ENCODE data around the gene SFTPA2.
"Not testable (repeated sequence)": the region's sequence is repeated elsewhere in the genome, so short reads cannot be mapped to it uniquely, and the experiment has no call there.

GRCh38 chr10:79599644-79600043, 39.4 kb upstream of the SFTPA2 start:
- TF ChIP-seq, protein P1, sequence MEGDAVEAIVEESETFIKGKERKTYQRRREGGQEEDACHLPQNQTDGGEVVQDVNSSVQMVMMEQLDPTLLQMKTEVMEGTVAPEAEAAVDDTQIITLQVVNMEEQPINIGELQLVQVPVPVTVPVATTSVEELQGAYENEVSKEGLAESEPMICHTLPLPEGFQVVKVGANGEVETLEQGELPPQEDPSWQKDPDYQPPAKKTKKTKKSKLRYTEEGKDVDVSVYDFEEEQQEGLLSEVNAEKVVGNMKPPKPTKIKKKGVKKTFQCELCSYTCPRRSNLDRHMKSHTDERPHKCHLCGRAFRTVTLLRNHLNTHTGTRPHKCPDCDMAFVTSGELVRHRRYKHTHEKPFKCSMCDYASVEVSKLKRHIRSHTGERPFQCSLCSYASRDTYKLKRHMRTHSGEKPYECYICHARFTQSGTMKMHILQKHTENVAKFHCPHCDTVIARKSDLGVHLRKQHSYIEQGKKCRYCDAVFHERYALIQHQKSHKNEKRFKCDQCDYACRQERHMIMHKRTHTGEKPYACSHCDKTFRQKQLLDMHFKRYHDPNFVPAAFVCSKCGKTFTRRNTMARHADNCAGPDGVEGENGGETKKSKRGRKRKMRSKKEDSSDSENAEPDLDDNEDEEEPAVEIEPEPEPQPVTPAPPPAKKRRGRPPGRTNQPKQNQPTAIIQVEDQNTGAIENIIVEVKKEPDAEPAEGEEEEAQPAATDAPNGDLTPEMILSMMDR (IDR thresholded peaks at IDR 0.05) = not testable (repeated sequence)
- TF ChIP-seq POLR2A, EP300 (IDR thresholded peaks at IDR 0.05): not testable (repeated sequence)

All from tibial nerve (tissue), 4 donors.